ENCODE results near the gene SIRT1.

The SIRT1 gene

DNA sequence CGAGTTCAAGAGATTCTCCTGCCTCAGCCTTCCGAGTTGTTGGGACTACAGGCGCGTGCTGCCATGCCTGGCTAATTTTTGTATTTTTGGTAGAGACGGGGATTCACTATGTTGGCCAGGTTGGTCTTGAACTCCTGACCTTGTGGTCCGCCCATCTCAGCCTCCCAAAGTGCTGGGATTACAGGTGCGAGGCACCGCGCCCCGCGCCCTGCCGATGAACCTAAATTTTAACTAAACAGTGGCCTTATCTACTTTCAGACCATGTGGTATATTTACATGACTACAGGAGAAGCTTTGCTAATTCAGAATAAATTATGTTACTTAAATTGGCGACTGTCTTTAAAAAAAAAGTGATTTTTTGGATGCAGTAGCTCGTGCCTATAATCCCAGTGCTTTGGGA is 9.2 kb downstream of the SIRT1 start:
- Histone ChIP-seq H3K9me3 (ENCODE audit: control insufficient read depth, low read length) (no peaks in the 10 kb centered on the region), H3K27me3 (ENCODE audit: control insufficient read depth, insufficient read depth, low read length) (no peaks in the 10 kb centered on the region), H3K4me3 (ENCODE audit: low read depth, low read length) (no peak overlapping the region), H3K79me2 (peaks cover 43% of the 10 kb centered on the region), H3K9ac (no peak overlapping the region), H3K4me1 (no peaks in the 10 kb centered on the region), H3K4me2 (ENCODE audit: low read length) (no peak overlapping the region), H3K36me3 (ENCODE audit: control insufficient read depth, insufficient read depth, low read length) (no peaks in the 10 kb centered on the region), H3K27ac (no peak overlapping the region), H2AFZ (no peak overlapping the region)
- TF ChIP-seq, protein P1, sequence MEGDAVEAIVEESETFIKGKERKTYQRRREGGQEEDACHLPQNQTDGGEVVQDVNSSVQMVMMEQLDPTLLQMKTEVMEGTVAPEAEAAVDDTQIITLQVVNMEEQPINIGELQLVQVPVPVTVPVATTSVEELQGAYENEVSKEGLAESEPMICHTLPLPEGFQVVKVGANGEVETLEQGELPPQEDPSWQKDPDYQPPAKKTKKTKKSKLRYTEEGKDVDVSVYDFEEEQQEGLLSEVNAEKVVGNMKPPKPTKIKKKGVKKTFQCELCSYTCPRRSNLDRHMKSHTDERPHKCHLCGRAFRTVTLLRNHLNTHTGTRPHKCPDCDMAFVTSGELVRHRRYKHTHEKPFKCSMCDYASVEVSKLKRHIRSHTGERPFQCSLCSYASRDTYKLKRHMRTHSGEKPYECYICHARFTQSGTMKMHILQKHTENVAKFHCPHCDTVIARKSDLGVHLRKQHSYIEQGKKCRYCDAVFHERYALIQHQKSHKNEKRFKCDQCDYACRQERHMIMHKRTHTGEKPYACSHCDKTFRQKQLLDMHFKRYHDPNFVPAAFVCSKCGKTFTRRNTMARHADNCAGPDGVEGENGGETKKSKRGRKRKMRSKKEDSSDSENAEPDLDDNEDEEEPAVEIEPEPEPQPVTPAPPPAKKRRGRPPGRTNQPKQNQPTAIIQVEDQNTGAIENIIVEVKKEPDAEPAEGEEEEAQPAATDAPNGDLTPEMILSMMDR (IDR thresholded peaks at IDR 0.05), result no peak

DNA sequence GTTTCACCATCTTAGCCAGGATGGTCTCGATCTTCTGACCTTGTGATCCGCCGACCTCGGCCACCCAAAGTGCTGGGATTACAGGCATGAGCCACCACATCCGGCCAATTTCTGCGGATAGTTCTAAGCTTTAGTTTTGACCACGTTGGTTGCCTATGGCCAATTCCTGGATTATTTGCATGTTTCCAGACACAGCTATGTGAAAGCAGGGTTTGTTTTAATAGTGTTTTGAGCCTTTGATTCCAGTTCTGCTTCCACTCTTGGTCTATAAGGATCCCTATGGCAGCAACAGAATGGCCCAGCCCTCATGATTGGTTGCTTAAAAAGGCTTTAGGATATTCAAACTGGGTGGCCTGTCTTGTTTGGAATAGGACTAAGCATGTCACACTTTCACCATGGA is 19.1 kb downstream of the SIRT1 start:
- Histone ChIP-seq H3K27me3 (ENCODE audit: control insufficient read depth, insufficient read depth, low read length) (no peaks in the 10 kb centered on the region), H3K9ac (no peak overlapping the region), H3K4me3 (ENCODE audit: low read depth, low read length) (no peak overlapping the region), H3K4me2 (ENCODE audit: low read length) (no peak overlapping the region), H3K27ac (no peak overlapping the region), H2AFZ (no peak overlapping the region), H3K36me3 (ENCODE audit: control insufficient read depth, insufficient read depth, low read length) (no peaks in the 10 kb centered on the region), H3K79me2 (peaks cover 8% of the 10 kb centered on the region), H3K4me1 (no peaks in the 10 kb centered on the region), H3K9me3 (ENCODE audit: control insufficient read depth, low read length) (no peaks in the 10 kb centered on the region)
- TF ChIP-seq, protein P1 (IDR thresholded peaks at IDR 0.05), result no peak

DNA sequence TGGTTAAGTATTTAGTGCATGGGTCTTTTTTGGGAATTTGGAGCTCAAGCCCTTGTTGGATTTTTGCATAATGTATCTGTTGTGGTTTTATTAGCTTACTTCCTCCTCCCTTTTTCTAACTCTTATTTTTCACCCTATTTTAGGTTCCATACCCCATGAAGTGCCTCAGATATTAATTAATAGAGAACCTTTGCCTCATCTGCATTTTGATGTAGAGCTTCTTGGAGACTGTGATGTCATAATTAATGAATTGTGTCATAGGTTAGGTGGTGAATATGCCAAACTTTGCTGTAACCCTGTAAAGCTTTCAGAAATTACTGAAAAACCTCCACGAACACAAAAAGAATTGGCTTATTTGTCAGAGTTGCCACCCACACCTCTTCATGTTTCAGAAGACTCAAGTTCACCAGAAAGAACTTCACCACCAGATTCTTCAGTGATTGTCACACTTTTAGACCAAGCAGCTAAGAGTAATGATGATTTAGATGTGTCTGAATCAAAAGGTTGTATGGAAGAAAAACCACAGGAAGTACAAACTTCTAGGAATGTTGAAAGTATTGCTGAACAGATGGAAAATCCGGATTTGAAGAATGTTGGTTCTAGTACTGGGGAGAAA is 28.0 kb downstream of the SIRT1 start:
- no peak overlapping the region for H3K4me2 ChIP-seq (ENCODE audit: low read length)
- TF ChIP-seq, protein P1 (IDR thresholded peaks at IDR 0.05), result no peak
- H3K9me3 ChIP-seq (ENCODE audit: control insufficient read depth, low read length), result no peaks in the 10 kb centered on the region
- no peak overlapping the region for H2AFZ ChIP-seq
- H3K4me3 ChIP-seq (ENCODE audit: low read depth, low read length), result no peak overlapping the region
- no peaks in the 10 kb centered on the region for H3K36me3 ChIP-seq (ENCODE audit: control insufficient read depth, insufficient read depth, low read length)
- no peak overlapping the region for H3K27ac ChIP-seq
- no peaks in the 10 kb centered on the region for H3K4me1 ChIP-seq
- H3K9ac ChIP-seq, result no peak overlapping the region
- no peaks in the 10 kb centered on the region for H3K79me2 ChIP-seq
- no peaks in the 10 kb centered on the region for H3K27me3 ChIP-seq (ENCODE audit: control insufficient read depth, insufficient read depth, low read length)

DNA sequence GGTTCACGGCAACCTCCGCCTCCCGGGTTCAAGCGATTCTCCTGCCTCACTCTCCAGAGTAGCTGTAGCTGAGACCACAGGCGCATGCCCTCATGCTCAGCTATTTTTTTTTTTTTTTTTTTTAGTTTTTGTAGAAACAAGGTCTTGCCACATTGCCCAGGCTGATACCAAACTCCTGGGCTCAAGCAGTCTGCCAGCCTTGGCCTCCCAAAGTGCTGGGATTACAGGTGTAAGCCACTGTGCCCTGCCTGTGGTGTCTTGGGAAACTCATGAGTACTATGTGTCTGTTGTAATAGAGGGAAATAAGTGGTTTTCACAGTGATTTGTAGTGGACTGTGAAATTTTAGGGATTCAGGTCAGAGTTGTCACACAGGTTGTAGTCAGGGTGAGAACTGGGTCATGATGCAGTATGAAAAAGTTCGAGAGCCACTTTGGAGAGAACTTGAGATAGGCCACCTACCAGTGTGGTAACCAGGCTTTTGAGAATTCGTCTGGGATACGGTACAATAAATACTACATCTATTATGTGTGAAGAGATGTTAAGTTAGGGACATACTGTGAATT is 30.4 kb downstream of the SIRT1 start:
- Histone ChIP-seq H3K27ac (no peak overlapping the region), H3K9me3 (ENCODE audit: control insufficient read depth, low read length) (no peaks in the 10 kb centered on the region), H3K27me3 (ENCODE audit: control insufficient read depth, insufficient read depth, low read length) (no peaks in the 10 kb centered on the region), H3K4me3 (ENCODE audit: low read depth, low read length) (no peak overlapping the region), H2AFZ (no peak overlapping the region), H3K79me2 (no peaks in the 10 kb centered on the region), H3K9ac (no peak overlapping the region), H3K4me1 (no peaks in the 10 kb centered on the region), H3K36me3 (ENCODE audit: control insufficient read depth, insufficient read depth, low read length) (no peaks in the 10 kb centered on the region), H3K4me2 (ENCODE audit: low read length) (no peak overlapping the region)
- TF ChIP-seq, protein P1 (IDR thresholded peaks at IDR 0.05), result no peak

DNA sequence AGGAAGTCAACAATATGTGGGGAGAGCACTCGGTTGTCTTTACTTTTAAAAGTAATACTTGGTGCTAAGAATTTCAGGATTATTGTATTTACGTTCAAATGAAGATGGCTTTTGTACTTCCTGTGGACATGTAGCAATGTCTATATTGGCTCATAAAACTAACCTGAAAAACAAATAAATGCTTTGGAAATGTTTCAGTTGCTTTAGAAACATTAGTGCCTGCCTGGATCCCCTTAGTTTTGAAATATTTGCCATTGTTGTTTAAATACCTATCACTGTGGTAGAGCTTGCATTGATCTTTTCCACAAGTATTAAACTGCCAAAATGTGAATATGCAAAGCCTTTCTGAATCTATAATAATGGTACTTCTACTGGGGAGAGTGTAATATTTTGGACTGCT is 32.7 kb downstream of the SIRT1 start:
- H3K9ac ChIP-seq, result no peak overlapping the region
- H3K4me3 ChIP-seq (ENCODE audit: low read depth, low read length), result no peak overlapping the region
- TF ChIP-seq, protein P1 (IDR thresholded peaks at IDR 0.05), result no peak

More for the DNA sequence above, 32.7 kb downstream of the SIRT1 start:
- H2AFZ ChIP-seq, result no peak overlapping the region
- no peaks in the 10 kb centered on the region for H3K79me2 ChIP-seq
- H3K27ac ChIP-seq, result no peak overlapping the region
- no peaks in the 10 kb centered on the region for H3K4me1 ChIP-seq
- H3K36me3 ChIP-seq (ENCODE audit: control insufficient read depth, insufficient read depth, low read length), result no peaks in the 10 kb centered on the region
- no peak overlapping the region for H3K4me2 ChIP-seq (ENCODE audit: low read length)
- H3K9me3 ChIP-seq (ENCODE audit: control insufficient read depth, low read length), result no peaks in the 10 kb centered on the region
- no peaks in the 10 kb centered on the region for H3K27me3 ChIP-seq (ENCODE audit: control insufficient read depth, insufficient read depth, low read length)
